HG03097 (cell line): ENCODE measurements around the gene MAST4.

ENCODE experiments used
- ATAC-seq: cut with Tn5 transposase; IDR thresholded peaks from one replicate; pipeline ENCODE4 v1.9.1; 2021; ENCODE audit not compliant: unreplicated experiment, low FRiP score

Gene MAST4

DNA sequence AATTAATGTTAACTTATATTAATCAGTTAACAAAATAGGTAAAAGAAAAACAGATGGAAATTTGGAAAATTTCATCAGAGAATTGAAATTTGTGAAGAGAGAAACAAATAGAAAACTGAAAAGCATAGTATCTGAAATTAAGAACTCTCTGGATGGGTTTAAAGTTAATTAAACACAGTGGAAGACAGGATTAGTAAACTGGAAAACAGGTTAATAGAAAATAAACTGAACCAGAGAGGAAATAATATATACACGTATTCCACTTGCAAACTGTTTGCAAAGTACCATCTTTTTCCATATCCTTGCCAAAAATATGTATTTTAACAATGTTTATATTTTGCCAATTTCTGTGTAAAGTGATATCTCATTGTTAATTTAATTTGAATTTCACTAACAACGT lies 342.9 kb downstream of the MAST4 start:
- ATAC-seq = no peak

DNA sequence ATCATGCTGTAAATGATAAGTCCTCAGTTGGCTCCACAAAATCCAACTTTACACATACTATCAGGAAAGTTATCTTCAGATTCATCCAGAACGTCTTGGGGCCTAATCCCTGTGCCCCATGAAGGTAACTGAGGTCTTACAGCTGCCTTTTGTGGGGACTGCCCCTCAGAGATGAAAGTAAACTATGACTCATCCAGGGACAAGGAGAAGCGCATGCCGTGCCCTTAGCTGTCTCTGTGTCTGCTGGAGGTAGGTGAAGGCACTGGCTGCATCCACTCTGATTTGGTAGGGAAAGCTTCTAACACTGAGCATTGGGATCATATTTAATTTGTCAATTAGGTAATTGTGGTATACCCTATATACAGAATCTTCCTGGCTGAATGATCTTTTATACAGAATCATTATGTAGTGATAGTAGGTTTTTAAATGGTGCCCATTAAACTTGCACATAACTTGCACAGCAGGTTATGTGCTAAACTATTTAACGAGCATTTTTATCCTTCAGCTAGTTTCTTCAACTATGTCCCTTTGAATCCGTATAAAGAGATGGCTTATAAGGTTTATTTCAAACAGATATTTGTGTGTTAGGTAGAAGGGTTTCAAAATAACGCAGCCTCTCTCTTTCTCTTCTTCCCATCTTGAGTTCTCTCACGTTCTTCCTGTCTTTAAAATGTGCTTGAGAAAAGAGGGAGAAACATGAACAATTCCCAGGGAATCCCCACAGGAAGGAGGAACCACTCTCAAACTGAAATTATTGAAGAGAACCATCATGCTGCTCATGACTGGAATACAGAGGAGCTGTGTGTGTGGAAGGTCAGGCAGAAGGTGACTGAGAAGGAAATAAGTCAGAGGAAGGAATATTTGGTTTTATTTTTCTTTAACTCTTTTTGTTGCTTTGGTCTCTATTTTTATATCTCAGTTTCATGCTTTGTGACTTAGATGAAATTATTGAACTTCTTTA lies 349.5 kb downstream of the MAST4 start:
- no peak for ATAC-seq

DNA sequence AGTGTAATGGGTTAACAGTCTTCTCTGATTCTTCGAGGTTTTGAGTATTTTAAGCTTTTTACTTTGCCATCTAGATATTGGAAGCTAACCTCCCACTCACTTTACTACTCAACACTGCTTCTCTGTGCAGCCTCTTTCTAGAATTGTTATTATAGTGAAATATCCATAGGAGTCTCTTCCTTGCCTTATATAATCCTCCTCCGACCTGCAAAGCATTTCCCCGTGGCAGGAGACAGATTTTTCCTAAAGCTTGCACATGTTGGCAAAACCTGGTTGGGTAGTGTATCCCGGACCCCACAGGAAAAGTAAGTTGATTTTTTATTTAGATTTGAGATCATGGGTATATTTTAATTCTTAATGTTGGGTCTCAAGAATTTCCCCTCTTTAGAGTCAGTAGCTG lies 351.3 kb downstream of the MAST4 start:
- no peak for ATAC-seq

- no peak for ATAC-seq
Measured at GRCh38 chr5:66949066-66949465, 352.9 kb downstream of the MAST4 start.

- ATAC-seq = no peak
Measured at GRCh38 chr5:66952153-66952552, 356.0 kb downstream of the MAST4 start.

DNA sequence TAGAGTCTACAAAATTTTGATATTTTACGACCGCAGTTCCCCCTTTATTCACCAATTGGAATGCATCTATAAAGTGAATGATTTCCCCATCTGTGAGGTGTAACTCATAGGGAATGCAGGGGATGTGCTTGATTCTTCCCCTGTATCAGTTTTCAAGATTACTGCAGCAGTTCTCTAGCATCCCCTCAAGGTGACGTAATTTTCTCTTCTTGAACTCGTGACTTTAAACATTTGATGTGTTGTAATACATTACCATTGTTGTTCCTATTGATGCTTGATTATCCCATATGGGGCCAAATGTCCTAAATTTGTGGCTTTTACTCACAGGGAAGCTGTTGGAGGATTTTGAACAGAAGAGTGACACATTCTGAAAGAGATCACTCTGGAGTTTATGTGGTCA lies 360.2 kb downstream of the MAST4 start:
- ATAC-seq = no peak

DNA sequence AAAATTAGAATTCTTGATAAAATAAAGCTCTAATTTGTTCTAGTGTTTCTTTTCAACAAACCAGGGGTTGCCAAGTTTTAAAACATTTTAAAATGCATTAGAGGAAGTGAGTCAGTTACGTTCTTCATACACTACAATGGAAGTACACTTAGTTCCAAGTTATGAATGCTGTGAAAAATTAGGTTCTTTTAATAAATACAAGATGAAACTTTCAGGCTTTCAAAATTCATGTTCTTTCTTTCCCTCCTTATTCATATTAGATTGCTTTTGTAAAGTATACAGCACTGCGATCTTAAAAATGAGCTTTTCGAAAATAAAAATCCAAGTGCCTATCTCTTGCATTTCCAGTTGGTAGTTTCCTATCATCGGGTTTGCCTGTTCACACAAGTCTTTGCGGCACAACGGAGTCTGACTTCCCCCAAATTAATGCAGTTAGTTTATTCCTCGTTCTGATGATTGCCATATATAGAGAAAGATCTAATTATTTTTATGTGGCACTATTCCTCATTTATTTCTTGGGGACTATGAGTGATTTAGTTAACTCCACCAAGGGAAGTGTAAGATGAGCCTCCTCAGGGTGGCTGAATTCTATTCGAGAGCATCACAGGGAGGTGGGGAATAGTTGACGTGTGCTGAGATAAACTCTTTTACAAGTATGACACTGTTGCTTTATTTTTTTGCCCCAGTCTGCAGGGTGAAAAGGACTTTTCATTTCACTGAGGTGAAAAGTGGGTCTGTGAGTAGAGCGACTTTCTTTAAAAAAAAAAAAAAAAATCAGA lies 362.2 kb downstream of the MAST4 start:
- no peak for ATAC-seq

GRCh38 chr5:66958980-66959641 lies 362.9 kb downstream of the MAST4 start:
- no peak for ATAC-seq

DNA sequence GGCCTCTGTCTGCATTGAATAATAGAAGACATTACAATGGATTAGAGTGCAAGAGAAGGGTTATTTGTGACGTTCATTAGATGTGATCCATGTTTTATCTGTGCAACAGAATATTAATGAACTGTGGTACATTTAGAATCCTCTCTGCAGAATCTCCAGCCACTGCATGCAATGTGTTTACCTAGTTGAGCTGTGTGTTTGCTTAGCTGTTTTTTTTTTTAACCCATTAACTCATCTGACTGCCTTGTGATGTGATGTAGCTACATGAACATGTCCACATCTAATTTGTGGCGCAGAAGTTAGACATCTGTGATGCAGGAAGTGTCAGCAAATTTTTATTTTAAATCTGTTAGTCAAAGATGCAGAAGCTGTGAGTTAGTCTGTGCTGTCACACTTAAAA lies 363.5 kb downstream of the MAST4 start:
- ATAC-seq = no peak

DNA sequence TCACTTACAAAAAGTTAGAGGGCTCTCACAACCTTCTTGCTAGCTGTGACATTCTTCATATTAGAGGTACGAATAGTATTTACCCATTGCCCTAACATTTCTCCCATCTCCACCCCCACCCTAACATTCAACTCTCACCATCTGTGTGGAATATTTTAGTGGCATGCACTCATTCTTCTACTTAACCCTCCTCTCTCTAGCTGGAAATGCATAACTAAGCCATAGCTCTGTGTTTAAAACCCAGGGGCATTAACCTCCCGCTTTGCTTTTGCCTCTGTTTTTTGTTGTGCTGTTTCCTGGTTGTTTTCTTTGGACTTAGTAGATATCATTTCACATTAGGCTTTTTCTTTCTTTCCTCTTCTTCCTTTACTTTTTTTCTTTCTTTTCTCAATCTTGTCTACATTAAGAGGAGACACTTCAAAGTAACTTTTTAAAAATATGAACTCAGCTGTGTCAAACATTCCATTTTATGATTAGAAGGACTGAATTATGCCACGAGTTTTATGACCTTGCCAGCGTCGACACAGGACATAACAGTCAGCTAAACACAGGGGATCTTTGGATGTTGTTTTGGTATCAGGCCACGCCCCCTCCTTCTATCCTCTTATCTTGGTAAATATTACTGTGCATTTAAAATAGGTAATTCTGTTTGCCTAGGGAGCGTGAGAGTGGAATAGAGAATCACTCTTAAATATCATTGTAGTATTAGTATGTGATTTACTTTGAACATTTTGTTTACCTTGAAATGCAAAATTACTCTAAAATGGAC lies 364.4 kb downstream of the MAST4 start:
- ATAC-seq = no peak

DNA sequence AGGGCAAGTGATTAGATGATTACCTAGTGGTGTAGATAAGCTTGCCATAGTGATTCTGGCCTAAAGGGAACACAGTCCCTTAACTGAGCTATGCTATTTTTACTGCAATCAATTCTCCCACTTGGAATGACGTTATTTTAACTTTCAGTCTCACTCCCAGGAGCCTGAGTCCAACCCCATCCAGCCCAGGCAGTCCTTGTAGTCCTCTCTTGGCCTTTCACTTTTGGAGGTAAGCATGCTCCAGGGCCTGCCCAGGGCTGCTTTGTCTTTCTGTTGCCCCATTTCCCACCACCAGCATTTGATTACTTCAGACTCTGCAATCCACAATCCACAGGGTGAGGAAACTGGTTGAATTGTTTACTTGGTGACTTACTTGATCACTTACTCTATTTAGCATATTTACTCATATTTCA lies 367.4 kb downstream of the MAST4 start:
- no peak for ATAC-seq

DNA sequence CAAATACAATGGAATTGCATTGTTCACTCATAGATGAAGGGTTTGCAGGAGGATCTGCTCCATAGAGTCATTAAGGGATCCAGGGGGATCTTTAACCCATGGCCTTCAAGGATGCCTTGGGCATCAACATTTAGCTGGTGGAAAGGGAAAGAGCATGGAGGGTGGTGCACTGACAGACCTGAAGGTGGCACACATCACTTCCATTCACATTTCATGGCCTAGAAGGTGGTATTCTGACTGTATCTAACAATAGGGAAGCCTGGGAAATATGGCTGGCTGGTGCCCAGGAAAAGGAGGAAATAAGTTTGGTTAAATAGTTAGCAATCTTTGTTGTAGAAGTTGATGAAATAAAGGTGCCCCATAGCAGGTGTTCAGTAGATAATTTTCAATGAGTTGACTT lies 370.2 kb downstream of the MAST4 start:
- ATAC-seq = no peak

DNA sequence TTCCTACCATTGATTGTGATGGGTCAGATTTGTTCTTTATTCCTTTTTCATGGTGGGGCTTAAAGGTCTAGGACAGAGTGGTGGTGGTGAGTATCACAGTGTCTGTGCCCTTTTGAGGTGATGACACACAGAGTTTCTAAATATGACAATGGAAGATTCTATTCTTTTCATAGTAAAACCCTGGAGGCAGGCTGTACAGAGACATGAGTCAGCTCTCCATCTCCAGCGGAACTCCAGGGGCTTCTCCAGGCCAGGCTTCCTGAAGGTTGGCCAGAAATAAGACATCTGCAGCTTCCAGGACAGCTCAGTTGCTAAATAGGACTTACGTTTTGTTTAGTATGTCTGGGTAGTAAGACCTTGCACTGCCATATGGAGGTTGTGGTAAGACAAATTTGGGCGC lies 370.9 kb downstream of the MAST4 start:
- ATAC-seq = no peak

DNA sequence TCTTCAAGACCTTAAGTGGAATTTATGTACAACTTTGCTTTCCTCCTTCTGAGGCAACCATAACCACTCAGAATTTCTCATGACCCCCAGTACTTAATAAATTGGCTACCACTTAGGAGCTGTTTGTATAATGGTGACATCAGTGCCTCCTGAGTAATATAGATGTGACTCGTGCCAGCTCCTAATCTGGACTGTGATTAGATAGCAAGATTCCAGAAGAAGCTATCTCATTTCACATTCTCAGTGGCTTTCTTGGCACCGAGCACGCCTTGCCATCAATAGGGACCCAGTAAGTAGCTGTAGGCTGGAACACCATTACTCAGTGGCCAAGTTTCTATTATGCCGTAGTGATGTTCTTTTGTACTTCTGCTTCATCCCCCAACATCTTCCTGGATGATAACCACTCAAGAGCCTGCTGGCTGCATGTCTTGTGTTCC lies 371.7 kb downstream of the MAST4 start:
- ATAC-seq = no peak

DNA sequence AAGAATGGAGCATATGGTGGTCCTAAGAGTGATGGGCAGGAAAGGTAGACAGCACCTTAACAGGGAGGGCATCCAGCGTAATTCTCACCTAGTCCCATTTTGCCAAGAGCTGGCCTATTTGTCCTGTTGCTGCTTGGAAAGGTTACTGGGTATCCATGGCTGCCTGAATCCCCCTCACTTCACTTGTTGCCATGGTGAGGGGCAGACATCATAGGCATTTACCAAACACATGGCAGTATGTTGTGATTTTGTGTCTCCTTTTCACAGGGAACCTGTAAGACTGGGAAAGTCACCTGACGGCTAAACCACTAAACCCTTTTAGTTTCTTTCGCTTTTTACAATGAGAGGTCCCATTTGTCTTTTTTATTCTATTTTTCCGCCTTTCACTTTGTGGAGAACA lies 373.3 kb downstream of the MAST4 start:
- no peak for ATAC-seq

DNA sequence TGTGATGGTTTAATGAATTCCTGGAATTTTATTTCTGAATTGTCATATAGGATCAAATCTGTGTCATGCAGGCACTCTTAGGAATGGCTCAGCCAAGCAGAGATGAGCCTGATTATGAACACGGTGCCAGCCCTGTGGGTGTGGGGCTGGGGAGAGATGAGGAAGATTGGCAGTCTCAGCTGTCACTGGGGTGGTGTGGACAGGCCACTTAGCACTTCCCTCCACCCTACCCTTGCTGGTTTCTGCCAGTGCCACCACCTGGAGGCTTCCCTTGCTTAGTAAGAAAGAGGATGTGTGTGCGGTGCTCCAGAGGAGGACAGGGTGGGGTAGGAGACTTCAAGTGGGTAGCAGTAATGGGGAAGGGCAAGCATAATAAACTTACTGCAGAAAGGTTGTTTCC lies 373.8 kb downstream of the MAST4 start:
- no peak for ATAC-seq

DNA sequence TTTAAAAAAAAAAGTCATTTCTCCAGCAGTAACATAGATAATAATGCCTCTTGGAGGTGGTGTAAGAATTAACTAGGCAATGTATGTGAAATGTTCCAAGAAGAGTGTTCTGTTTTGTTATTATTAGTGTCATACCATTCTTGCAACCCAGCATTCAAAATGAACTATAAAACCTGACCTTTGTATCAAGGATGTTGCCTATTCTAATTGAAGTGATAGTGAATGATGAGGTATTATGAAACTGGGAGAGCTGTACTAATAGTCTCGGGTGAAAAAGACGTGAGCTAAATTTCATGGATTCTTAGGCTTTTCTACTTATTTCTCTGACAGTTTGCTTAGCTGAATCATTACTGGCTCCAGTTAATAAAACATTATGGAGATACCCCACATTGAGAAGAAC lies 375.8 kb downstream of the MAST4 start:
- ATAC-seq = no peak

DNA sequence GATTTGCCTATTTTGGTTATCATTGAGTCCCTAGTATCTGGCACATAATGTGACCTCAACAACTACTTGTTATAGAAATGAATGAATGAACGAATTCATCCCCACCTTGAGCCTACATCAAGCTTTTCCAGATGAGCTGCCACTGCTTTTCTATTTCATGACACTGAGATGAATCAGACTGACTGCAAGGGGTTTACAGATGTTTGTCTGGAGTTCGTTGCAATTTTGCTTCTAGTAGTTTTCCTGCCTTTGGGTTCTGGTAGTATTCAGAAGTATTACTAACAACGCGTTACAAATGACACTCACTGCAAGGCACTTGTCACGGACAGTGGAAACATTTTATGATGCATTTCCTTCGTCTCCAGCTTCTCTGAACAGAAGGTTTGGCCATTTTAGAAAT lies 378.1 kb downstream of the MAST4 start:
- ATAC-seq = no peak

DNA sequence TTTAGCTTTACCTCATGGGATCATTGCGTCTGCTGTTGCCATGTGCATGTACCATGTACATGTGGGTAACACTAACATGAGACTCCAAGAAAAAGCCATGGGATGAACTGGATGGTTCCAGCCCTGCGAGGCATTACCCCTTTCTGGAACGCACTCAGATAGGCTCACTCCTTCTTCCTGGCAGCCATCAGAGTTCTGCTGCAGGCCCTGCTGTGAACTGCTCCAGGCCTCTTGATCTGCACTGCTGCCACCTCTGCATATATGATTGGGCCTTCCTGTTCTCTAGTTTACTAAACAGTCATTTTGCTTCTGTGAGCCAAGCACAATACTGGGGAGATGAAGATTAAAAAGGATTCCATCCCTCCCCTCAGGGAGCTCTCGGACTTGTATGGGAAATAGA lies 379.9 kb downstream of the MAST4 start:
- ATAC-seq = no peak

DNA sequence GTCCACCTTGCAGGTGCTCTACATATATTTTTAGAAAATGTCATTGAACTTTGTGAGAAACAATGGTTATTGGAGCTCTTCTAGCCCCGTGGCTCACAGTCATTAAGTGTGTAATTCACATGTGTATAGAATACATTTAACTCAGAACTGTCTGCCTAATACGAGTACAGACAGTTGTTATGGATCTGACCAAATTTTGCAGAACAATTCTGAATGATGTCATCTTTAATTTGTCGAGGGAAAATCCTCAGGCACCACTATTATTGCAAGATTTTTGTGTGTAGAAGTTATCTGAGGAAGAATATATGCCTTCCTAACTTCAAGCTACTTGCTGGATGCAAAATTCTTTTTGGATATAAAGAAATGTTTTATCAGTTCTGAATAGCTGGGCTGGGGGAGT lies 383.5 kb downstream of the MAST4 start:
- no peak for ATAC-seq
